Measurements from ENCODE around the gene DIO1. TPM values are rescaled to one million over a fixed set of nuclear protein-coding genes. Genes with fewer than 3 reads are reported as not detected.

DIO1 gene
- total and polyA plus RNA-seq, 4 donors, result 0.24 to 1.9 (median 0.75) TPM

DNA sequence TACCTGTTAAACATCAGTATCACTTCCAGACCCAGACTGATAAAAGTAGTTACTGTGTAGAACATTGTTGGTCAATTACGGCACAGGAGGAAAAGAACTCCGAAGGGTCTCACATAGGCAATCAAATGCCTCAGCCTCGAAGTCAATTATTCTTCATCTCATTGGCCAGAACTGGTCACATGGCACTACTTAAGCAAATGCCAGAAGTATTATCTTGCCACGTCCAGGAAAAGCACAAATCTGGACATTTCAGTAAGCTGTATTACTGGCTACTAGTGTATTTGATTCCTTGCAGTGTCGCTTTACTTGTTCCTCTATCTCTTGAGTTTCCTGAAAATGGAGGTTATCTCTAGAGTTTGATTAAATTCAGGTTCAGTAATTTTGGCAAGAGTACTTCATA is 24.4 kb downstream of the DIO1 start:
- WGBS, 2 donors, result 83 to 87% methylated on average over 5 of the region's 5 CpGs
- Histone ChIP-seq H3K27me3 (ENCODE audit: control insufficient read depth in 3 of 3, insufficient read depth in 3 of 3, low read length in 2 of 3) (no peaks in the 10 kb centered on the region), H3K36me3 (ENCODE audit: control insufficient read depth in 4 of 4, insufficient read depth in 4 of 4, low read length in 4 of 4) (peaks cover 3 to 28% (median 13%) of the 10 kb centered on the region in 4 donors), H3K27ac (ENCODE audit: low read depth in 1 of 2, low read length in 1 of 2) (no peak overlapping the region), H3K9me3 (ENCODE audit: control insufficient read depth in 4 of 4, insufficient read depth in 3 of 4, low read length in 3 of 4) (no peaks in the 10 kb centered on the region), H3K4me3 (no peak overlapping the region), H3K4me1 (ENCODE audit: control insufficient read depth in 5 of 5, insufficient read depth in 5 of 5, low read length in 5 of 5) (no peaks in the 10 kb centered on the region), H3K9ac (ENCODE audit: insufficient read depth in 1 of 2, low read length in 2 of 2) (no peak overlapping the region)
- no peak for DNase-seq
- TF ChIP-seq, protein P1, sequence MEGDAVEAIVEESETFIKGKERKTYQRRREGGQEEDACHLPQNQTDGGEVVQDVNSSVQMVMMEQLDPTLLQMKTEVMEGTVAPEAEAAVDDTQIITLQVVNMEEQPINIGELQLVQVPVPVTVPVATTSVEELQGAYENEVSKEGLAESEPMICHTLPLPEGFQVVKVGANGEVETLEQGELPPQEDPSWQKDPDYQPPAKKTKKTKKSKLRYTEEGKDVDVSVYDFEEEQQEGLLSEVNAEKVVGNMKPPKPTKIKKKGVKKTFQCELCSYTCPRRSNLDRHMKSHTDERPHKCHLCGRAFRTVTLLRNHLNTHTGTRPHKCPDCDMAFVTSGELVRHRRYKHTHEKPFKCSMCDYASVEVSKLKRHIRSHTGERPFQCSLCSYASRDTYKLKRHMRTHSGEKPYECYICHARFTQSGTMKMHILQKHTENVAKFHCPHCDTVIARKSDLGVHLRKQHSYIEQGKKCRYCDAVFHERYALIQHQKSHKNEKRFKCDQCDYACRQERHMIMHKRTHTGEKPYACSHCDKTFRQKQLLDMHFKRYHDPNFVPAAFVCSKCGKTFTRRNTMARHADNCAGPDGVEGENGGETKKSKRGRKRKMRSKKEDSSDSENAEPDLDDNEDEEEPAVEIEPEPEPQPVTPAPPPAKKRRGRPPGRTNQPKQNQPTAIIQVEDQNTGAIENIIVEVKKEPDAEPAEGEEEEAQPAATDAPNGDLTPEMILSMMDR (IDR thresholded peaks at IDR 0.05; ENCODE audit: control extremely low read depth, extremely low read depth), result no peak
- no peak for ATAC-seq (ENCODE audit: insufficient read depth, low FRiP score)

DNA sequence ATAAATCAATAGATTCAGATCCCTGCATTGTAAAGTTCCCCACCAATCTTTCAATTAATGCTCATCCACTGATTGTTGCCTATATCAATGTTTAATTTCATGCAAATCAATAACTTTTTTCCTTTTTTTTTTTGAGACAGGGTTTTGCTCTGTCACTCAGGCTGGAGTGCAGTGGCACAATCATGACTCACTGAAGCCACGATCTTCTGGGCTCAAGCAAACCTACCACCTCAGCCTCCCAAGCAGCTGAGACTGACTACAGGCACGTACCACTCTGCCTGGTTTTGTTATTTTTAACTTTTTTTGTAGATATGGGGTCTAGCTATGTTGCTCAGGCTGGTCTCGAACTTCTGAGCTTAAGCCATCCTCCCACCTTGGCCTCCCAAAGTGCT is 25.7 kb downstream of the DIO1 start:
- TF ChIP-seq, protein P1 (IDR thresholded peaks at IDR 0.05; ENCODE audit: control extremely low read depth, extremely low read depth), result no peak
- Histone ChIP-seq H3K9me3 (ENCODE audit: control insufficient read depth in 4 of 4, insufficient read depth in 3 of 4, low read length in 3 of 4) (no peaks in the 10 kb centered on the region), H3K36me3 (ENCODE audit: control insufficient read depth in 4 of 4, insufficient read depth in 4 of 4, low read length in 4 of 4) (peaks cover 3 to 28% (median 12%) of the 10 kb centered on the region in 4 donors), H3K4me3 (no peak overlapping the region), H3K27ac (ENCODE audit: low read depth in 1 of 2, low read length in 1 of 2) (no peak overlapping the region), H3K9ac (ENCODE audit: insufficient read depth in 1 of 2, low read length in 2 of 2) (no peak overlapping the region), H3K27me3 (ENCODE audit: control insufficient read depth in 3 of 3, insufficient read depth in 3 of 3, low read length in 2 of 3) (no peaks in the 10 kb centered on the region), H3K4me1 (ENCODE audit: control insufficient read depth in 5 of 5, insufficient read depth in 5 of 5, low read length in 5 of 5) (no peaks in the 10 kb centered on the region)
- 84 to 85% methylated on average over 3 of the region's 3 CpGs for WGBS, 2 donors
- DNase-seq (no peak), ATAC-seq (ENCODE audit: insufficient read depth, low FRiP score) (no peak)

DNA sequence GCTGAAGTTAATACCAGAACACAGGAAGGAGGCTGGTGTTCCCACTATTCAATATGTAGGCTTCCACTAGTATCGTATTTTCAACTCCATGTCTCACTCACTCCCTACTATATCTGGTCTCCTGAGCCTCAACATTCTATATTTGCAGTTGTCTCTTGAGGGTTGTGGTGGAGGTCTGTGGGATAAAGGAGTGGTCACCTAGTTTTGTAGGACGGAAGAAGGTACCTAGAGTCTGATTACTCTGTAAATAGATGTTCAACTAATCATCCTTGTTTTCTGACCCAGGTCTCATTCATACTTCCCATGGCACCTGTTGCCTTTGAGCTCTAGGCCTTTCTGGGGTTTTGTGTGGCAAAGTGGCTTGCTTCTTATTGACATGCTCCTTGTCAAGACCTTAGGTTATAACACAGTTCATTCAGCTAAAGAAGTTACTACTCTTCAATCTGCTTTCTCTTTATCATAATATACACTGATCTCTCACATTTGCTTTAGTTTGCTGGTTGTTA is 33.4 kb downstream of the DIO1 start:
- 98% methylated on average over 2 of the region's 2 CpGs for WGBS, 2 donors
- H3K9ac ChIP-seq (ENCODE audit: insufficient read depth in 1 of 2, low read length in 2 of 2), result no peak overlapping the region
- ATAC-seq (ENCODE audit: insufficient read depth, low FRiP score), result no peak

More for the DNA sequence above, 33.4 kb downstream of the DIO1 start:
- no peaks in the 10 kb centered on the region for H3K4me1 ChIP-seq (ENCODE audit: control insufficient read depth in 5 of 5, insufficient read depth in 5 of 5, low read length in 5 of 5)
- TF ChIP-seq, protein P1 (IDR thresholded peaks at IDR 0.05; ENCODE audit: control extremely low read depth, extremely low read depth), result no peak
- peaks cover 0 to 7% (median 1%) of the 10 kb centered on the region in 4 donors for H3K9me3 ChIP-seq (ENCODE audit: control insufficient read depth in 4 of 4, insufficient read depth in 3 of 4, low read length in 3 of 4)
- H3K27ac ChIP-seq (ENCODE audit: low read depth in 1 of 2, low read length in 1 of 2), result no peak overlapping the region
- no peak for DNase-seq
- H3K27me3 ChIP-seq (ENCODE audit: control insufficient read depth in 3 of 3, insufficient read depth in 3 of 3, low read length in 2 of 3), result no peaks in the 10 kb centered on the region
- peaks cover 3 to 17% (median 13%) of the 10 kb centered on the region in 4 donors for H3K36me3 ChIP-seq (ENCODE audit: control insufficient read depth in 4 of 4, insufficient read depth in 4 of 4, low read length in 4 of 4)
- no peak overlapping the region for H3K4me3 ChIP-seq
